ENCODE data around the gene CREB3L1. TPM values are rescaled to one million over a fixed set of nuclear protein-coding genes. Genes with fewer than 3 reads are reported as not detected.
A peak's percentile ranks its signal among the peaks of the same experiment; 100 is the strongest.

Gene CREB3L1
- total and polyA plus RNA-seq, 10 donors, result 0.28 to 8.9 (median 2.8) TPM

GRCh38 chr11:46288451-46288850, 11.0 kb downstream of the CREB3L1 start:
- DNase-seq, result no peak
- TF ChIP-seq POLR2A (IDR thresholded peaks at IDR 0.05) (no peak), POLR2AphosphoS5 (IDR thresholded peaks at IDR 0.05) (no peak)
- TF ChIP-seq, protein P1, sequence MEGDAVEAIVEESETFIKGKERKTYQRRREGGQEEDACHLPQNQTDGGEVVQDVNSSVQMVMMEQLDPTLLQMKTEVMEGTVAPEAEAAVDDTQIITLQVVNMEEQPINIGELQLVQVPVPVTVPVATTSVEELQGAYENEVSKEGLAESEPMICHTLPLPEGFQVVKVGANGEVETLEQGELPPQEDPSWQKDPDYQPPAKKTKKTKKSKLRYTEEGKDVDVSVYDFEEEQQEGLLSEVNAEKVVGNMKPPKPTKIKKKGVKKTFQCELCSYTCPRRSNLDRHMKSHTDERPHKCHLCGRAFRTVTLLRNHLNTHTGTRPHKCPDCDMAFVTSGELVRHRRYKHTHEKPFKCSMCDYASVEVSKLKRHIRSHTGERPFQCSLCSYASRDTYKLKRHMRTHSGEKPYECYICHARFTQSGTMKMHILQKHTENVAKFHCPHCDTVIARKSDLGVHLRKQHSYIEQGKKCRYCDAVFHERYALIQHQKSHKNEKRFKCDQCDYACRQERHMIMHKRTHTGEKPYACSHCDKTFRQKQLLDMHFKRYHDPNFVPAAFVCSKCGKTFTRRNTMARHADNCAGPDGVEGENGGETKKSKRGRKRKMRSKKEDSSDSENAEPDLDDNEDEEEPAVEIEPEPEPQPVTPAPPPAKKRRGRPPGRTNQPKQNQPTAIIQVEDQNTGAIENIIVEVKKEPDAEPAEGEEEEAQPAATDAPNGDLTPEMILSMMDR (IDR thresholded peaks at IDR 0.05 in 8 of 11, conservative IDR thresholded peaks at IDR 0.05 in 3 of 11), result no peak
- peaks cover 0 to 34% (median 0%) of the 10 kb centered on the region in 7 donors for H3K27me3 ChIP-seq (replicated peaks in 1 of 7)
- H3K36me3 ChIP-seq, result no peaks in the 10 kb centered on the region
- intact Hi-C loops (cut with DNase I; ENCODE audit: low total_unique reads), result no loop called here
- no peaks in the 10 kb centered on the region for H3K9me3 ChIP-seq
- WGBS, 5 donors, result 86 to 96% (median 89%) methylated on average over 5 of the region's 5 CpGs
- peaks cover 0 to 31% (median 11%) of the 10 kb centered on the region in 6 donors for H3K4me1 ChIP-seq
- no peak overlapping the region for H3K4me3 ChIP-seq
- H3K27ac ChIP-seq, result no peak overlapping the region

- intact Hi-C loops (cut with DNase I; ENCODE audit: low total_unique reads), result no loop called here
- WGBS, 5 donors, result 62 to 96% (median 74%) methylated on average over 2 of the region's 2 CpGs
- TF ChIP-seq, protein P1 (IDR thresholded peaks at IDR 0.05 in 8 of 11, conservative IDR thresholded peaks at IDR 0.05 in 3 of 11), result no peak
- TF ChIP-seq POLR2AphosphoS5 (IDR thresholded peaks at IDR 0.05) (no peak), POLR2A (IDR thresholded peaks at IDR 0.05) (no peak)
- Histone ChIP-seq H3K4me3 (no peak overlapping the region), H3K36me3 (no peaks in the 10 kb centered on the region), H3K4me1 (peaks cover under 1 to 34% (median 14%) of the 10 kb centered on the region in 6 donors), H3K27me3 (replicated peaks in 1 of 7) (peaks cover 0 to 34% (median 0%) of the 10 kb centered on the region in 7 donors), H3K27ac (peak overlapping the region in 2 of 8 donors; percentile 44 to 51), H3K9me3 (no peaks in the 10 kb centered on the region)
- no peak for DNase-seq
Observed at GRCh38 chr11:46290011-46290410, 12.5 kb downstream of the CREB3L1 start.

DNA sequence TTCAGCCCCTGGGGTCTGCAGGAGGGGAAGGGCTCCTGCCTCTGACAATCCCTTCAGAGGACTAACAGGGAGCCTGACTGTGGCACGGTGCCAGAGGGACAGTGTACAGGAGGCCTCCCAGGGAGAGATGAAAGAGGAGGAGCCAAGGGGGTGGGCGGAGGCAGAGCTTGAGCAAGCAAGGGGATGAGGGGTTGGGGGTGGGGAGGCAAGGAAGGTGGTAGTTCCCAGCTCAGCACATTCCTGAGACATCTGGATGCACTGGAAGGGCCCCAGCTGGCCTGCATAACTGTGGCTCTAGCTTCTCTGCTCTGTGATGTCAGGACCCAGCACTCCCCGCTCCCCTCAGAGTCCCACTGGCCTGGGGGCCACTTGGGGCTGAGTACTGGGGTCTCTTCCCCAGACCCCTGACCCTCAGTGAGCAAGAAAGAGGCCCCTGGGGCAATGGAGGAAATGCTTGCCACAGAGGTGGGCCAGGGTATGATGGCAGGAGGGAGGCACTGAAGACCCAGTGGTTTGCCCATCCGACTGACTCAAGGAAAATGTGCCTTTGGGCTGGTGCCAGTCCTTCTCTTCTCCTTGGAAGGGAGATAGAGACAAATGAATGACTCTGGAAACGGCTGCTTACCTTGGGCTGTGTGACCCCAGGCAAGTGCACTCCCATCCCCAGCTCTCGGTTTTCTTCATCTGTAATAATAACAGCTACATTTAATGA, 13.3 kb downstream of the CREB3L1 start:
- no peaks in the 10 kb centered on the region for H3K36me3 ChIP-seq
- H3K4me1 ChIP-seq, result peaks cover 6 to 41% (median 22%) of the 10 kb centered on the region in 6 donors
- H3K27me3 ChIP-seq (replicated peaks in 1 of 7), result peaks cover 0 to 41% (median 7%) of the 10 kb centered on the region in 7 donors
- H3K4me3 ChIP-seq, result no peak overlapping the region
- WGBS, 5 donors, result 60 to 78% (median 68%) methylated on average over 4 to 6 of the region's 6 CpGs
- no peaks in the 10 kb centered on the region for H3K9me3 ChIP-seq
- TF ChIP-seq POLR2A (IDR thresholded peaks at IDR 0.05) (no peak), POLR2AphosphoS5 (IDR thresholded peaks at IDR 0.05) (no peak)
- TF ChIP-seq, protein P1 (IDR thresholded peaks at IDR 0.05 in 8 of 11, conservative IDR thresholded peaks at IDR 0.05 in 3 of 11), result no peak
- H3K27ac ChIP-seq, result peak overlapping the region in 6 of 8 donors; percentile 0 to 51 (median 21)
- DNase-seq, result no peak
- intact Hi-C loops (cut with DNase I; ENCODE audit: low total_unique reads), result no loop called here

DNA sequence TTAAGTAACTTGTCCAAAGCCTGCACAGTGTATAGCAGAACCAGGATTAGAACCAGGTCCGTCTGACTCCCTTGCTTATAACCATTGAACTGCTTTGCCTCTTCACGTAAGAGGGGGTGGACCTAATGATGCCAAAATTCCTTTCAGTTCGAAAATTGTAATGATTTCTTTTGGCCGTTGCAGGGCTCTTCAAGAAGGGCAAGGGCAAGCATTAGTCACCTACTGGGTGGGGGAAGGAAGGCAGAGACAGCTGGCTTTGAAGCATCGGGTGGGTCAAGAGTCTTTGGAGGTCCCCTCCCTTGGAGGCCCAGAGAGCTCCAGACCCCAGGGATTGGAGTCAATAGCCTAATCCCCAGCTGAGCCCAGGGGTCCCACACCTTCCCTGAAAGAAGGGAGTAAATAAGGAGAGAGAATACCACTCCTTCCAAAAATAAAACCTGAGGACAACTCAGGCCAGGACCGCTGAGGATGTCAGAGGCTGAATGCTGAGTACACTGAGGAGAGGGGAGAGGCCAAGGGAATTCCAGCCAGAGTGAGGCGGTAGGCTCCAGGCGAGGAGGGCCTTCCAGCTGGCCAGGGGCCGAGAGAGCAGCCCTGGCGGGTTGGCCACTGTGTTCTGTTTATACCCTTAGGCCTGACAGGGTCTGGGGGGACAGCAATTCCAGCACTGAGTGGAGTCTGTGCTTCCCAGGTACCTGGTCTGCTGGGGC, 14.1 kb downstream of the CREB3L1 start:
- no peak for DNase-seq
- intact Hi-C loops (cut with DNase I; ENCODE audit: low total_unique reads), result no loop called here
- Histone ChIP-seq H3K27me3 (replicated peaks in 1 of 7) (peaks cover 0 to 50% (median 15%) of the 10 kb centered on the region in 7 donors), H3K9me3 (no peaks in the 10 kb centered on the region), H3K4me1 (peaks cover 7 to 50% (median 30%) of the 10 kb centered on the region in 6 donors), H3K36me3 (no peaks in the 10 kb centered on the region), H3K27ac (peak overlapping the region in 5 of 8 donors; percentile 0 to 51 (median 13)), H3K4me3 (no peak overlapping the region)
- peak in 1 of 3 donors; percentile 27 for TF ChIP-seq POLR2AphosphoS5 (IDR thresholded peaks at IDR 0.05)
- no peak for TF ChIP-seq POLR2A (IDR thresholded peaks at IDR 0.05)
- 58 to 81% (median 70%) methylated on average over 10 of the region's 10 CpGs for WGBS, 5 donors
